ENCODE results near the gene ALS2. TPM values are rescaled to one million over a fixed set of nuclear protein-coding genes. Genes with fewer than 3 reads are reported as not detected.

ALS2 gene
- total RNA-seq, 1 experiment from 2014 or later: 28.1 TPM

DNA sequence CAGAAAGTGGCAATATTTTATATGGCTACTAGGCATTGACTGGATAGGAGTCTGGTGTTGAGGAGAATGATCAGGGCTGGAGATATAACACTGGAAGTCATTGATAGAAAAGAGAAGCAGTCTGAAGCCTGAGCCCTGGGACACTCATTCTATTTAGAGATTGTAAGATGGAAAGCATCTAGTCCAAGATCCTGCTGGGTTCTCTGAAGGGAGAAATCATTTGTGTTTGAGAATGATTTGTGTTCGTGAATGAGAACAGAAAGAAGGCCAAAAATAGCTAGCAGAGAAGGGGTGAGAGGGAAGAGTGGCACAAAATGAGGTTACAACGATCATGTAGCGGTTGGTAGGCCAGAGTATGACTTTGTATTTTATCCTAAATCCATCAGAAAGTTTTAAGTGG, 7.6 kb upstream of the ALS2 start:
- H3K9me3 ChIP-seq (ENCODE audit: control insufficient read depth in 1 of 2, insufficient read depth in 1 of 2, low read depth in 1 of 2, low read length in 2 of 2): no peaks in the 10 kb centered on the region
- DNase-seq (ENCODE audit: low read depth, low spot score) (no peak), ATAC-seq (no peak)
- H3K27ac ChIP-seq (ENCODE audit: low read depth, low read length): no peak overlapping the region
- no peak overlapping the region for H3K4me2 ChIP-seq (ENCODE audit: low read length)
- no TSS peak for BruUV-seq (replicated peaks)
- ChIA-PET RAD21 (ENCODE audit: low non-redundant PET in 1 of 2, low total read pairs in 2 of 2, uncharacterized antibody in 2 of 2, unreplicated experiment in 2 of 2) (no interaction called here), POLR2A (no interaction called here), CTCF (no interaction called here)
- H3K79me2 ChIP-seq (ENCODE audit: insufficient read depth, low read length): no peaks in the 10 kb centered on the region
- H3K27me3 ChIP-seq (ENCODE audit: insufficient read depth, low read length): no peaks in the 10 kb centered on the region
- intact Hi-C loops (cut with micrococcal nuclease): no loop called here
- no peaks in the 10 kb centered on the region for H3K9me2 ChIP-seq (ENCODE audit: insufficient read depth)
- H3K36me3 ChIP-seq (ENCODE audit: control insufficient read depth in 1 of 2, insufficient read depth in 2 of 2, low read length in 2 of 2): no peaks in the 10 kb centered on the region
- no peaks in the 10 kb centered on the region for H4K20me1 ChIP-seq (ENCODE audit: insufficient read depth)
- no peak overlapping the region for H3K4me3 ChIP-seq (replicated peaks in 1 of 2; ENCODE audit: low read depth in 1 of 2, low read length in 2 of 2)
- H3K9ac ChIP-seq (ENCODE audit: low read length): no peak overlapping the region
- no peak overlapping the region for H2AFZ ChIP-seq (ENCODE audit: low read depth, low read length, poor library complexity, severe bottlenecking)
- no peaks in the 10 kb centered on the region for H3K4me1 ChIP-seq (ENCODE audit: control insufficient read depth in 1 of 2, insufficient read depth in 2 of 2, low read length in 2 of 2)
- TF ChIP-seq POLR2AphosphoS5 (IDR thresholded peaks at IDR 0.05; ENCODE audit: low read depth, low read length): no peak
- no peak for TF ChIP-seq POLR2A (IDR thresholded peaks at IDR 0.05; ENCODE audit: borderline replicate concordance, extremely low read depth, insufficient read depth, insufficient read length)
- TF ChIP-seq, protein P1, sequence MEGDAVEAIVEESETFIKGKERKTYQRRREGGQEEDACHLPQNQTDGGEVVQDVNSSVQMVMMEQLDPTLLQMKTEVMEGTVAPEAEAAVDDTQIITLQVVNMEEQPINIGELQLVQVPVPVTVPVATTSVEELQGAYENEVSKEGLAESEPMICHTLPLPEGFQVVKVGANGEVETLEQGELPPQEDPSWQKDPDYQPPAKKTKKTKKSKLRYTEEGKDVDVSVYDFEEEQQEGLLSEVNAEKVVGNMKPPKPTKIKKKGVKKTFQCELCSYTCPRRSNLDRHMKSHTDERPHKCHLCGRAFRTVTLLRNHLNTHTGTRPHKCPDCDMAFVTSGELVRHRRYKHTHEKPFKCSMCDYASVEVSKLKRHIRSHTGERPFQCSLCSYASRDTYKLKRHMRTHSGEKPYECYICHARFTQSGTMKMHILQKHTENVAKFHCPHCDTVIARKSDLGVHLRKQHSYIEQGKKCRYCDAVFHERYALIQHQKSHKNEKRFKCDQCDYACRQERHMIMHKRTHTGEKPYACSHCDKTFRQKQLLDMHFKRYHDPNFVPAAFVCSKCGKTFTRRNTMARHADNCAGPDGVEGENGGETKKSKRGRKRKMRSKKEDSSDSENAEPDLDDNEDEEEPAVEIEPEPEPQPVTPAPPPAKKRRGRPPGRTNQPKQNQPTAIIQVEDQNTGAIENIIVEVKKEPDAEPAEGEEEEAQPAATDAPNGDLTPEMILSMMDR (IDR thresholded peaks at IDR 0.05 in 2 of 3, conservative IDR thresholded peaks at IDR 0.05 in 1 of 3; ENCODE audit: borderline replicate concordance in 1 of 3, insufficient read depth in 1 of 3, low read depth in 2 of 3, low read length in 2 of 3): no peak
- no peak for TF ChIP-seq EZH2phosphoT487 (IDR thresholded peaks at IDR 0.05; ENCODE audit: borderline replicate concordance)
- TF ChIP-seq SIN3A (IDR thresholded peaks at IDR 0.05; ENCODE audit: low read depth): no peak
- TF ChIP-seq, protein P2, sequence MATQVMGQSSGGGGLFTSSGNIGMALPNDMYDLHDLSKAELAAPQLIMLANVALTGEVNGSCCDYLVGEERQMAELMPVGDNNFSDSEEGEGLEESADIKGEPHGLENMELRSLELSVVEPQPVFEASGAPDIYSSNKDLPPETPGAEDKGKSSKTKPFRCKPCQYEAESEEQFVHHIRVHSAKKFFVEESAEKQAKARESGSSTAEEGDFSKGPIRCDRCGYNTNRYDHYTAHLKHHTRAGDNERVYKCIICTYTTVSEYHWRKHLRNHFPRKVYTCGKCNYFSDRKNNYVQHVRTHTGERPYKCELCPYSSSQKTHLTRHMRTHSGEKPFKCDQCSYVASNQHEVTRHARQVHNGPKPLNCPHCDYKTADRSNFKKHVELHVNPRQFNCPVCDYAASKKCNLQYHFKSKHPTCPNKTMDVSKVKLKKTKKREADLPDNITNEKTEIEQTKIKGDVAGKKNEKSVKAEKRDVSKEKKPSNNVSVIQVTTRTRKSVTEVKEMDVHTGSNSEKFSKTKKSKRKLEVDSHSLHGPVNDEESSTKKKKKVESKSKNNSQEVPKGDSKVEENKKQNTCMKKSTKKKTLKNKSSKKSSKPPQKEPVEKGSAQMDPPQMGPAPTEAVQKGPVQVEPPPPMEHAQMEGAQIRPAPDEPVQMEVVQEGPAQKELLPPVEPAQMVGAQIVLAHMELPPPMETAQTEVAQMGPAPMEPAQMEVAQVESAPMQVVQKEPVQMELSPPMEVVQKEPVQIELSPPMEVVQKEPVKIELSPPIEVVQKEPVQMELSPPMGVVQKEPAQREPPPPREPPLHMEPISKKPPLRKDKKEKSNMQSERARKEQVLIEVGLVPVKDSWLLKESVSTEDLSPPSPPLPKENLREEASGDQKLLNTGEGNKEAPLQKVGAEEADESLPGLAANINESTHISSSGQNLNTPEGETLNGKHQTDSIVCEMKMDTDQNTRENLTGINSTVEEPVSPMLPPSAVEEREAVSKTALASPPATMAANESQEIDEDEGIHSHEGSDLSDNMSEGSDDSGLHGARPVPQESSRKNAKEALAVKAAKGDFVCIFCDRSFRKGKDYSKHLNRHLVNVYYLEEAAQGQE (IDR thresholded peaks at IDR 0.05; ENCODE audit: low read depth): no peak
- no peak for TF ChIP-seq JUND (IDR thresholded peaks at IDR 0.05)
- no peak for TF ChIP-seq CEBPB (IDR thresholded peaks at IDR 0.05; ENCODE audit: low read depth)
- no peak for TF ChIP-seq SP1 (IDR thresholded peaks at IDR 0.05; ENCODE audit: low read depth)
- TF ChIP-seq CBX3 (IDR thresholded peaks at IDR 0.05; ENCODE audit: low read depth): no peak
- TF ChIP-seq YY1 (IDR thresholded peaks at IDR 0.05; ENCODE audit: extremely low read depth, insufficient replicate concordance, low read depth, low read length): no peak
- no peak for TF ChIP-seq TCF7L2 (IDR thresholded peaks at IDR 0.05; ENCODE audit: borderline replicate concordance, extremely low read depth, insufficient read depth, insufficient read length)
- no peak for TF ChIP-seq RAD21 (IDR thresholded peaks at IDR 0.05; ENCODE audit: low read depth)
- no peak for TF ChIP-seq ELF1 (IDR thresholded peaks at IDR 0.05; ENCODE audit: borderline replicate concordance, low read depth)
- no peak for TF ChIP-seq ZFX (IDR thresholded peaks at IDR 0.05)
- TF ChIP-seq, protein P3, sequence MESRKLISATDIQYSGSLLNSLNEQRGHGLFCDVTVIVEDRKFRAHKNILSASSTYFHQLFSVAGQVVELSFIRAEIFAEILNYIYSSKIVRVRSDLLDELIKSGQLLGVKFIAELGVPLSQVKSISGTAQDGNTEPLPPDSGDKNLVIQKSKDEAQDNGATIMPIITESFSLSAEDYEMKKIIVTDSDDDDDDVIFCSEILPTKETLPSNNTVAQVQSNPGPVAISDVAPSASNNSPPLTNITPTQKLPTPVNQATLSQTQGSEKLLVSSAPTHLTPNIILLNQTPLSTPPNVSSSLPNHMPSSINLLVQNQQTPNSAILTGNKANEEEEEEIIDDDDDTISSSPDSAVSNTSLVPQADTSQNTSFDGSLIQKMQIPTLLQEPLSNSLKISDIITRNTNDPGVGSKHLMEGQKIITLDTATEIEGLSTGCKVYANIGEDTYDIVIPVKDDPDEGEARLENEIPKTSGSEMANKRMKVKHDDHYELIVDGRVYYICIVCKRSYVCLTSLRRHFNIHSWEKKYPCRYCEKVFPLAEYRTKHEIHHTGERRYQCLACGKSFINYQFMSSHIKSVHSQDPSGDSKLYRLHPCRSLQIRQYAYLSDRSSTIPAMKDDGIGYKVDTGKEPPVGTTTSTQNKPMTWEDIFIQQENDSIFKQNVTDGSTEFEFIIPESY (IDR thresholded peaks at IDR 0.05; ENCODE audit: extremely low read depth, insufficient replicate concordance, low read length): no peak
- TF ChIP-seq, protein P4, sequence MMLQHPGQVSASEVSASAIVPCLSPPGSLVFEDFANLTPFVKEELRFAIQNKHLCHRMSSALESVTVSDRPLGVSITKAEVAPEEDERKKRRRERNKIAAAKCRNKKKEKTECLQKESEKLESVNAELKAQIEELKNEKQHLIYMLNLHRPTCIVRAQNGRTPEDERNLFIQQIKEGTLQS (IDR thresholded peaks at IDR 0.05): no peak
- no peak for TF ChIP-seq FOSL1 (IDR thresholded peaks at IDR 0.05; ENCODE audit: low read depth)
- no peak for TF ChIP-seq EZH2 (IDR thresholded peaks at IDR 0.05)
